Dermis blood vessel endothelial cell (primary cell): ENCODE data around the gene RPS16. TPM values are rescaled to one million over a fixed set of nuclear protein-coding genes. Genes with fewer than 3 reads are reported as not detected.

Source experiments
- DNase-seq: peaks from one replicate; pipeline ENCODE4 v3.0.0; 2010
- total RNA-seq: library from RNA; depleted of rRNA; stranded (reverse); fragments of >200 nt; gene quantifications from 2 replicates; pipeline ENCODE4 v1.2.3, GENCODE V29; 2014

Gene RPS16
- total RNA-seq, 1 donor from 2014 or later = 115 TPM

DNA sequence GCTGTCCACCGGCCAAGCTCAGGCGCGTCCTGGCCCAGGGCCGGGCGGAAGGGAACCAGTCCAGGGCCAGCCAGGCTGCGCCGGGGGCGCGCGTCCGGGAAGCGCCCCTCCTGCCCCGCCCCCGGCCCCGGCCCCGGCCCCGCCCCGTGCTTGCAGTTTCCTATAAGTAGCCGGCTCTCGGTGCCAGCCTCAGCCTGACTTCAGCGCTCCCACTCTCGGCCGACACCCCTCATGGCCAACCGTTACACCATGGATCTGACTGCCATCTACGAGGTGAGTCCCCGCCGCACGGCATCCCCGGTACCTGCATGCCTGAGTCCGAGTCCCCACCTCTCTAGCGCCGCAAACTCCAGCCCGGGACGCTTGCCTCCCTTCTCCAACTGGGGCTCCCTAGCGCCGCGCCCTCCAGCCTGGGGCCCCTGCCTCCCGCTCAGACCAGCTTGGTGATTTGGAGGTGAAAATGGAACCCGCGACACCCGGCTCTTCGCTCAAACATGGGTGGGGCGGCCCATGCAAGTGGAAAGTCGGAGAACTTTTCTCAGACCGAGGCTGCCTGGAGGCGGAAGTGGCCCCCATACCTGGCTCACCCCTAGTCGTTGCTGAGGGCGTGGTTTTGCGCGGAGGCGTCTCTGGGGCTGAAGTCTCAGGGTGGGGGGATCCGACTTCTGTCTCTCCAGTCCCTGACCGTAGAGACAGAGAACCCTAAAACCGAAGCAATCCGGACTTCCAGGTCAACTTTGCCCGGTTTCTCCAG lies 28.9 kb downstream of the RPS16 start, which contains the start of gene ZFP36:
ZFP36 (plus strand) TSS at position 192 of the 754 bp plus-strand sequence; CDS start at position 250, 58 bp downstream.
- peak; percentile 89 for DNase-seq

DNA sequence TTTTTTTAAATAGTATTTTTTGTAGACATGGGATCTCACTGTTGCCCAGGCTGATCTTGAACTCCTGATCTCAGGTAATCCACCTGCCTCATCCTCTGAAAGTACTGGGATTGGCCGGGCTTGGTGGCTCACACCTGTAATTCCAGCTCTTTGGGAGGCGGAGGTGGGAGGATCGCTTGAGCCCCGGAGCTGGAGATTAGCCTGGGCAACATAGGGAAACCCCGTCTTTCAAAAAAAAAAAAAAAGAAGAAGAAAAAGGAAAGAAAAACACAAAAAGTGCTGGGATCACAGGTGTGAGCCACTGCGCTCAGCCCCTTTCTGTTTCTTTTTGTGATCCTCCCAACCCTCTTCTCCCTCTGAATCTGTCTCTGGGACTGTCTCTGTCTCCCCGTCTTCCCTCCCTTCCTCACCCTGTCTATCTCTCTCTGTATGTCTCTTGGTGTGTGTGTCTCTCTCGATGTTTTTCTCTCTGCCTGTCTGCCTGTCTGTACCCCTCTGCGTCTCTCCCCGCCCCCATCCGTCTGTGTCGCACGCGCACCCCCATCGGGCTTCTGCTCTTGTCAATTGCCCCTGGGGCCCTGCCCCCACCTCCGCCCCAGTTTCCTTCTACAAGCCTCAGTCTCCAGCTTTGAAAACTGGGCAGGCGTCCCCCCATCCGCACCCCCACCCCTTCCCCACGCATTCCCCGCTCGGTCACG lies 29.6 kb downstream of the RPS16 start:
- DNase-seq = no peak

DNA sequence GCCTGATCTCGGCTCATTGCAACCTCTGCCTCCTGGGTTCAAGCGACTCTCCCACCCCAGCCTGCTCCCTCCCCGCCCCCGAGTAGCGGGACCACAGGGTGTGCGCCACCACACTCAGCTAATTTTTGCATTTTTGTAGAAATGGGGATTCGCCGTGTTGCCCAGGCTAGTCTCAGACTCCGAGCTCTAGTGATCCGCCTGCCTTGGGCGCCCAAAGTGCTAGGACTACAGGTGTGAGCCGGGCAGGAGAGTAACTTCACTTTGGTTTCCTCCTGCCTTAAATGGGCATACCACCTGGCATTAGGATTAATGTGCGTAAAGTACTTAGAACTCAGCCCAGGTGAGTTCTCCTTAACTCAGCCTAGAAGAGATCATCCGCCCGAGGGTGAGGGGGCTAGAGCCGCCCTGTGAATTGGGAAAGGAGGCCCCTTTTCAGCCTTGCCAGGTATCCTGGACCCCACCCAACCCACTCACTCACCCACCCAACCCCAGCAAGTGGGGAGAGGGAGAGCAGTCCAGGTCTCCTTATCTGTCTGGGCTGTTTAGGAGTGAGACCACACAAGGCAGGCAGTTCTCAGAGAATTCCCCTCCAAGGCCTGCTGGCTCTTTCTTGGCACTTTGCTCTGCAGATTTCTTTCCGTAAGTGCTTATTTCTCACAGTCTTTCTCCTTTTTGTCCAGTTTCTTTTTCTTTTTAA lies 30.3 kb downstream of the RPS16 start:
- no peak for DNase-seq

DNA sequence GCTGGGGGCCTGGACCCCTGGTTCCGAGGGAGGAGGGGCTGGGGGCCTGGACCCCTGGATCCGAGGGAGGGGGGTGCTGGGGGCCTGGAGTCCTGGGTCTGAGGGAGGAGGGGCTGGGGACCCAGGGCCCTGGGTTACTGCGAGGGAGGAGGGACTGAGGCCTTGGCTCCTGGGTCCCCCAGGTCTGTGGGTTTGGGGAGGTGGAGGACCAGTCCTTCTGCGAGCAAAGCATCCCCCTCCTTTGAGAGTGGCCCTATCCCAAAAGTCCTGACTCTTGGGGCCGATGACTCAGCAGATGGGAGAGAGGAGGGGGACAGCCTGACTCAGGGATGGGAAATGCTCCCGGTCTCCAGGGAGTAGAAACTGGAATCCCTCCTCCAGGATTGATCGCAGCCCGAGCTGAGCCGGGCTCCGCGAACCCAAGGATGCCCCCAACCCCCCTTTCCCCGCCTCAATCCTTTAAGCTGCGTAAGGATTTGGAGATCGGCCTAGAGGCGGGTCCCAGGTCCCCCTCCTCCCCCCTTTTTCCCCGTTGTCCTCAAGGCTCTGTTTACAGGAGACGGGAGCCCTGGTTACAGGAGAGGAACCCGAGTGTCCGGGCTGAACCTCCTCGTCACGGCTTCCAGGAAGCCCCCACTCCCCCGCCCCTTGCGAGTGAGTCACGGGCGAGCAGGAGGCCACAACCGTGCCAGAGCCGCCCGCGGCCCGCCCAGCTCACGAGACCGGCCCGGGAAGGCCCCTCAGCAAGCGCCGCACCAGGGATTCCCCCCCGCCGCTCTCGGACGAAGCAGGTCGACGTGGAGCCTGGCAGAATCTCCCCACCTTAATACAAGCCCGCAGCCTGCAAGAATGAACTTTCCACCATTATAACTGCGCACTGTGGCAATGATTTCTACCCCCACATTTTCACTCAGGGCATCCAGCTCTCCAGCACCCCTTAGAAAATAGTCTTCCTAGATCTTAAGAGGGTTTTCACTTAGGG lies 32.1 kb downstream of the RPS16 start:
- peak; percentile 99 for DNase-seq

DNA sequence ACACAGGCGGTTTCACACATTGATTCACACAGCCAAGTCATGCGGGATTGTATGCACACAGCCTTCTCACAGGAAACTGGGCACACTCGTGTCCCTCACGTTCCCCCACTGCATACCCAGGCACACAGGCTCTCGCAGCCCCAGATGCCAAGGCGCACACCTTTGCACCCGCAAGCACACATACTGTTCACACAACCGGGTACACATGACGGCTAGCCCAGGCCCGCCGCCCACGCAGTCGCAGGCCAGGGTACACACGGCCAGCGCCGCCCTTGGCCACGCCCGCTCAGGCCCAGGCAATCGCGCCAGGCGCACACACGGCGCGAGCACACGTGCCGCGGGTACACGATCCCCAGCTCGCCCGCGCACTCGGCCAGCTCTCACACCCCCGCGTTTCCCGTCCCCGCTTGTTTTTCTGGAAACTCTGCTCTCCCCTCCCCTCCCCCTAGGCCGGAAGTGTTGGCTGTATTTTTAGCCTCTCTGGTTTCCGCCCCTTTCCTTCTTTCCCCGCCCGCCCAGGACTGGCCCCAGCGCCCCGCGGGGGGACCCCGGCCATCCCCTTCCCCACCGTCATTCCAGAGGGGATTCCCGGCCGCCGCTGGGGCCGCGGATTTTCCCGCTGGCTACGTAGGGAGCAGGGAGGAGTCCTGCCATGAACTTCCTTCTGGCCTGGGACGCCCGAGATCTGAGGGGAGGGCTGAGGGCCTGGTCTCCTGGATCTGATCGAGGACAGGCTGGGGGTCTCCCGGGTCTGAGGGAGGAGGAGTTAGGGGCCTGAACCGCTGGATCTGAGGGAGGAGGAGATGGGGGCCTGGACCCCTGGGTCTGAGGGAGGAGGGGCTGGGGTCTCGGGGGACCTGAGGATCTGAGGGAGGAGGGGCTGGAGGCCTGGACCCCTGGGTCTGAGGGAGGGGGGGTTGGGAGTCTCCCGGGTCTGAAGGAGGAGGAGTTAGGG lies 33.1 kb downstream of the RPS16 start:
- peak; percentile 95 for DNase-seq

DNA sequence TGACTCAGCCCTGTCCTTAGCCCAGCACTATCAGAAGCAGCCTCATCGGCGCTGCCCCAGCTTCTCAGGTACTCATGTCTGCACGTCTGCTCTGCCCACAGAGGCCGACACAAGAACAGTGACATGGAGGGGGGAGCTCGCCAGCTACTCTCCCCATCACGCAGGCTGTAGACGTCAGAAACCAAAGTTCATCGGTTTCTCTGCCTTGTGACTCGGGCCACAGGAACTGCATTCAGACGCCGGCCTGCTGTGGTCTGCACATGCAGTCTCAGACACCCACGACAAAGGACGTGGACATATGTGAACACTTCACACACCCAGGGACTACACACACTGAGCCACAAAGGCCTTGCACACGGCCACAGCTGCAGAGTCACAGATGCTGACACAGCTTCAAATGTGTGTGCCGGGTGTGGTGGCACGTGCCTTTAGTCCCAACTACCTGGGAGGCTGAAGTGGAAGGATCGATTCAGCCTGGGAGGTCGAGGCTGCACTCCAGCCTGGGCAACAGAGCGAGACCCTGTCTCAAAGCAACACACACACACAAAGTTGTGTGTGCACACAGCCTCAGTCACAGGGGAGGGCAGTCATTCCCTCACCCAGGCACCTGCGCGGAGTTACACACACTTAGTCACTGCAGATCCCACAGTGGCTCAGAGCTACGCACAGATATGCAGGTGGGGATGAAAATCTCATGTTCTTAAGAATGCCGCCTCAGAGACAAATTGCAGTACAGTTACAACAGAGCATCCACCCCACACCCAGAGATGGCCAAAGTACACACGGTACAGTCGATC lies 34.0 kb downstream of the RPS16 start:
- no peak for DNase-seq

DNA sequence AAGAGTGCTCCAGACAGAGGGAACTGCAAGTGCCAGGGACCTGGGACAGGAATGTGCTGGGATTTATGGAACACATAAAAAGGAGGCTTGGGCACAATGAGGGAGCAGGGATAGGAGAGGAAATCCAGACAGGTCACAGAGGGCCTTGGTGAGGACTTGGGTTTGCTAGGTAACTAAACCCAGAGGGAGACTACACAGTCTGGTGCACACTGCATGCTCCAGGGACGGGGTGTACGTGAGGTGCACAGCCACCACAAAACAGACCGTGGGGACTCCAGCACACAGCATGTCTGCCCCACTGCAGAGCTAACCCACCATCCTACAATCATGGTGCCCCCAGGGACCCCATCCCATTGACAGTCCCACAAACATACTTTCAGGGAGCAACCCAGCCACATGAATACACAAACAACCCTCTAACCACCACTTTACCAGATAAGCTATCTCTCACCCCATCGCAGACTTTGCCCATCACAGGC lies 34.6 kb downstream of the RPS16 start:
- DNase-seq = no peak

DNA sequence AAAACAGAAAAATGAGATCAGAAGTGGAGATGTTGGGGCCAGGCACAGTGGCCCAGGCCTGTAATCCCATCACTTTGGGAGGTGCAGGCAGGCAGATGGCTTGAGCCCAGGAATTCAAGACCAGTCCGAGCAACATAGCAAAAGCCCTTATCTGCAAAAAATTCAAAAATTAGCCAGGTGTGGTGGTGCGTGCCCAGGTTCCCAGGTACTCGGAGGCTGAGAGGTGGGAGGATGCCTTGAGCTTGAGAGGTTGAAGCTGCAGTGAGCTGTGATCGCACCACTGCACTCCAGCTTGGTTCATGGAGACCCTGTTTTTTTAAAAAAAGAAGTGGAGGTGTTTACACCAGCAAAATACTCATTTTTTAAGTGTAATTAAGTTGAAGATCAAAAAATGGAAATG lies 35.7 kb downstream of the RPS16 start:
- DNase-seq = no peak

DNA sequence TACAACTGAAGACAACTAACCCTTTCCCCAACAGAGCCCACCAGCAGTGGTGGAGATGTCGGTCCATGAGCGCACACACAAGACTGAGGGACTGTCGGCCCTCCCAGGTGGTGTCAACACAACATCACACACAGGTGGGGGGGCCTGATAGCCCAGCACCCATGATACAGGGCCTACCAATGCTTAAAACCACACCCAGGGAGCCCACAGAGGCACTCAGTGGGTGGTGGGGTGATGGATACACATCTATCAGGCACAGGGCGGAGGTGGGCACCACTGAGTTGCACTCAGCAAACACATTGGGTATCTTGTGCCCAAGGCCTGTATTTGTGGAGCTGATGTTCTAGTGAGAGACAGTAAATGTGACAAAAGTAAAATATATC lies 36.1 kb downstream of the RPS16 start:
- DNase-seq = no peak

DNA sequence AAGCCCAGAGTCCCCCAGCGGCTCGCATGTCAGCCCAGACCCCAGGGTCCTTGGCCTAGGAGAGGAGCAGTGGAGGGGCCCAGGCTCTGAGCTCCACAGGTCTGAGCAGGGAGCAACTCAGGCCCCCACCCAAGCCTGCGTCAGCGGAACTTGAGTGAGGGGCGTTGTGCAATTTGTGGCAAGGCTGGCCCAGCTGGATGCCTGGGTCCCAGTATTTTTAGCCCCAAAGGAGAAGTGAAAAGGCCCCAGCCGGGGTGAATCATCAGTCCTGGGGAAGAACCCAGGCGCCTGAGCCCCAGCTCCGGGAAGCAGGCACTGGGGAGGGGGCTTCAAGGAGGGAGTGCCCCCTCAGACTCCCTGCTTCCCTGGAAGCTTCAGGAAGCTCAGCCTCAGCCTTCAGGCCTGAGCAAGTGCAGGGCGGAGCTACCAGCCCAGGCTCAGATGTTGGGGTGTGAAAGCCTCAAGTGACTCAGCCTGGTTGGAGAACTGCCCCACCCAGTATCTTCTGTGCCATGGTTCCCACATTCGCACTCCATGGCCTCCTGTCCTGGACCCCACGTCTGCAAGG lies 37.4 kb downstream of the RPS16 start:
- DNase-seq = no peak

DNA sequence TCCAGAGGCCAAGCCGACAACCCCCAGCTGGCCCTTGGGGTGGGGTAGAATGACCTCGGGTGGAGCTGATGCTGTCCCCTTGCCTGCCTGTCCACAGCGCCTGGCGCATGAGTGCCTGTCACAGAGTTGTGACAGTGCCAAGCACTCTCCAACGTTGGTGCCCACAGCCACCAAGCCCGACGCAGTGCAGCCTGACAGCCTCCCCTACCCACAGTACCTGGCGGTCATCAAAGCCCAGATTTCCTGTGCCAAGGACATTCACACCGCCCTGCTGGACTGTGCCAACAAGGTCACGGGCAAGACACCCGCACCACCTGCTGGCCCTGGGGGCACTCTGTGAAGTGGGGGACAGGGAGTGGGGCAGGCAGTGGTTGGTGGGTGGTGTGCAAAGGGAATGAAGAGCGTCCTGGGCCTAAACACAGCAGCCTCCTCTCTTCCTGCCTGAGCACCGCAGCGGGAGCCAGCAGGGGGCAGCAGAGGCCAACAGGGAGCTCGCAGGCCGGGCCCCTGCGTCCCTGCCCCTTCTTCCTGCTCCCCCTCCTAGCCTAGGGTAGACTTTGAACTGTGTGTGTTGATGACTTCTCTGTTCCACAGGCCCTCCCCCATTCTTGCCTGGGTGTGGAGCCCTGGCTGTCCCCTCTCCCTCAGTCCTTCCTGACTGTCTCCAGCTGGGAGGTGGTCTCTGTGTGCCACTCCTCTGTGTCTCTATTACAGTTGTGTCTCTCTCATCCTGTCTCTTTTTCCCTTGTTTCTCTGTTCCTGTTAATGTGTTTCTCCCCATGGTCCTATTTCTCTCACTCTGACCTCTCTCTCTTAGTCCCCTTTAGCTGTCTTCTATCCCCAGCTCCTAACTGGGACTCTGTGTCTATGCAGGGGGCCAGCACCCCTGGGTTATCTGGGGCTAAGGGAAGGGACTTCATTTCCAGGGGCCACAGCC lies 38.1 kb downstream of the RPS16 start:
- DNase-seq = peak; percentile 91

DNA sequence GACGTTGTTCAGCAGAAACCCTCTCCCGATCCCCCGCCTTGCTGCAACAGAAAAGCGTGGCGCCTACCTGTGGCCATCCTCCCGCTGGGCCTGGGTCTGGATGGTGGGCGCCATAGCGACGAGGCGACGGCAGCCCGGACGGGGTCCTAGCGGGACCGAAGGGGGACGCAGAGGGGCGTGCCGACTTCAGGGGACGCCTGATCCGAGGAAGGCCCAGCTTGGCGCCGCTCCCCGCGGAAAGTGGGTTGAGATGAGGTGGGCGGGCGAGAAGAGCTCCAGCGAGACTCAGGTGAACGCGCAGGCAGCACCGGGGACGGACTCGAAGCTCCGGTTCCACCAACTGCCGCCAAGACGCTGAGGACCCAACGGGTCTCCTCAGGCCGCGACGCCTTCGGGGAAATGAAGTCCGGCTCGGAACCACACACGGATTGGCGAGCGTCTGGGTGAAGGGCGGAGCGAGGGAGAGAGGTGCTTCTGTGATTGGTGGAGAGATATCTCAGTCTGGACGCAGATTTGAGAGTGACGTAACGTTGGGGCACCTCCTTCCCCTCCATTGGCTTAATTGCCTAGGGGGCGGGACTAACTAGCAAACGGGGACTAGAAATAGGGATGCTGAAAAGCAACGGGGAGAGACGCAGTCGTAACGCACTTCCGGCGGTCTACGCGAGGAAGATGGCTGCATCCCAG lies 44.9 kb downstream of the RPS16 start, which contains the start of the genes MED29 and PAF1:
MED29 (plus strand) TSS at position 628 of the 687 bp plus-strand sequence; CDS start at position 673, 45 bp downstream.
PAF1 (minus strand) TSS at position 356 of the 687 bp plus-strand sequence; CDS start at position 114, 242 bp downstream.
- peak; percentile 100 for DNase-seq

DNA sequence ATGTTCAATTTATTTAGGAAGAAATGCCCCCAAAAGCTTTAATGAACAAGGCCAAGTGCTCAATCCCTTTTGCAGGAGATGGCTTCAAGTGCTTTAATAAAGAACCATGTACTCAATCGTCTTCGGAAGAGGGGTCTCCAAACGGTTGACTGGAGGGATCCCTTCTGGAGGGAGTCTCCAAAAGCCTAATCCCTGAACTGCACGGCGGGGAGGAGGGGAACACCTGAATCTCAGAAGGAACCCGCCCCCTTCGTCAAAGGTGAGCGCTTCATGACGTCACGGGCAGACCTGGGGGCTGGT lies 45.3 kb downstream of the RPS16 start:
- no peak for DNase-seq

DNA sequence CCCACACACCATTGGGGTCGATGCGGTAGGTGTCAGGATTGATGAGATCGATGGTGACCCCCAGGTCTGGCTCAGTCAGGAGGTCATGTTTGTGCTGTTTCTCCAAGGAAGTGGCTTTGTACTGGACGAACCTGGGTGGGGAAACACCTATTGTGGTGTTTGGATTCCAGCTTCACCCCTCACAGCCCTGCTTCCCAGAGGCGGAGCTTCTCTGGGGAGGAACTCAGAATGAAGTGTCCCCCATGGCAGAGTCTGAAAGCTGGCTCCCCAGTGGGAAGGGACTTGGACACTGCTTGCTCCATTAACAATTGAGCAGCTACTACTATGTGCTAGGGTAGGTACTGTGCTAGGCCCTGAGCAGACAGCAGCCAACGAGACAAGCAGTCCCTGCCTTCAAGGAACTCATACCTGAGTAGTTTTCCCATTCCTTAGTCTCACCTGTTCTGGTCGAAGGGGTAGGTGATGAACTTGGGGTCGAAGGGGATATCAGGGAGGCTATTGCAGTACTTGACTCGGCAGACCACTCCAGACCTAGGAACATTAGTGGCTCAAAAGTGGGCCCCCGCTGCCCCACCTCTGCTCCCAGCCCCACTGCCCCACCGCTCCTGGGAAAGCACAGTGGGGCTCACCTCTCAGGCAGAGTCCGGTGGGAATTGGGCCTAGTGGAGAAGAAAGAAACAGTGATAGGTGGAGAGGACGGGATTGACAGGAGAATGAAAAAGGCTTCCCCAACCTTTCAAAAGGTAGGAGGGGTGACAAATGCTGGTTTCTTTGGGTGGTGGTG lies 45.9 kb downstream of the RPS16 start:
- DNase-seq = no peak

DNA sequence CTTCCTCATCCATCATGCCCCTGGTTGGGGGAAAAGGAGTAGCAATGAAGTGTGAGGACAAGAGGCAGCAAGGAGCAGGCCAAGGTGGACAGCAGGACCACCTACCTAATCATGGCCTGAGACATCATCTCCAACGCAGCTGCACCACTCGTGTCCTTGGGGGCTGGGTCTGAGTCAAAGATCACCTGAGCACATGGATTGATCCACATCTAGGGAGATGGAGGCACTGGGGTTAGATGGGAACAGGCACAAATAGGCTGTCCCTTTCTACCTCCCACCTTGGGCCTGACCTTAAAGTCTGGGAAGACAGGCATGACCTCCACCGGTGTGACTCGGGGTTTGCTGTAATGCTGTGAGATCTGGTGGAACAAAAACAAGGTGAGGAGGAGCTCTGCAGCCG lies 47.1 kb downstream of the RPS16 start:
- DNase-seq = no peak

DNA sequence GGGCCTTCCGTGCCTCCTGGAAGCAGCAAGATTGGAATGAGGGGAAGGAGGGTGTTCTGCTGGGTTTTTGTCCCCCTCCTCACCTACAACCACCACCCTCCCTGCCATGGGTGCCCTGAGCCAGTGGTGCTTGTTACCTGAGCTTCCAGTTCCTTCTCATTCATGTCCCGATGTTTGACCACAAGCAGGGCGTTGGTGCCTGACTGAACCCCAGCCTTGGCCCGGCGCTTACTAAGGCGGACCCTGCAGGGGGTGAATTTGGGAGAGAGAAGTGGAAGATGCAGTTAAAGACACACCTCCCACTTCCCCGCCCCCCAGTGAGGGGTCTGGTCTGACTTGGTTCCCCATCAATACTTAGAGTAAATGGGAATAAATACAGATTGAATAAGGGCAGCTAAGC lies 49.2 kb downstream of the RPS16 start:
- DNase-seq = no peak
